Measurements from ENCODE around the gene ITGBL1. TPM values are rescaled to one million over a fixed set of nuclear protein-coding genes. Genes with fewer than 3 reads are reported as not detected.

Gene ITGBL1
- total and polyA plus RNA-seq, 2 of the 8 experiments (the other 6 are each of a cell fraction or from before 2014, with no cell fraction given), result not detected

DNA sequence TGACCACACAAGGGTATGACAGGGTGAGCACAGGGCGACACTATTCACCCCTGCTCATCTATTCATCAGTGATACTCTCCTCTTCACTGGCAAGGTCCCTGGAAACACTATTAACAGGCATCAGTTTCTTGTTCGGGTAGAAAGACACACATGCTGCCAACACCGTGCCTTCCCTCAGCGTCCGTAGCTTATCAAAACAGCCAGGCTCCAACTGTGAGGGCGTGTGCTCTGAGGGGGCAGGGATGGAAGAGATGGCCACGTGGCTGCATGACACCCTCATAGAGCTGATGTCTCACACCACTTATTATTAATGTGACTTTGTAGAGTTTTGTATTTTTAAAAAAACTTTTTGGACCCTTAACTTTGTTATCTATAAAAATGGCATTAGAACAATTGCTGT lies 160.3 kb downstream of the ITGBL1 start:
- no peak overlapping the region for H3K18ac ChIP-seq (ENCODE audit: extremely low read depth, low read length)
- H2AFZ ChIP-seq (ENCODE audit: low read length), result no peak overlapping the region
- no peak overlapping the region for H3K4me3 ChIP-seq (ENCODE audit: extremely low read depth in 1 of 4, insufficient read depth in 2 of 4, low read depth in 3 of 4, low read length in 4 of 4)
- no peaks in the 10 kb centered on the region for H4K20me1 ChIP-seq (replicated peaks in 1 of 2; ENCODE audit: control insufficient read depth in 1 of 2, insufficient read depth in 2 of 2, low read length in 2 of 2)
- H3K79me1 ChIP-seq (ENCODE audit: low read depth, low read length), result no peaks in the 10 kb centered on the region
- no peak overlapping the region for H2BK20ac ChIP-seq (ENCODE audit: low read length)
- H3K4ac ChIP-seq (replicated peaks; ENCODE audit: insufficient read length, low read depth, low read length), result no peak overlapping the region
- no peak overlapping the region for H2BK5ac ChIP-seq (ENCODE audit: low read depth, low read length)
- no peaks in the 10 kb centered on the region for H3K9me3 ChIP-seq (ENCODE audit: insufficient read depth in 2 of 2, low read depth in 1 of 2, low read length in 1 of 2)
- no peaks in the 10 kb centered on the region for H3K27me3 ChIP-seq (replicated peaks in 1 of 4; ENCODE audit: control insufficient read depth in 3 of 4, extremely low read depth in 1 of 4, insufficient read depth in 3 of 4, low read length in 3 of 4)
- H2BK12ac ChIP-seq (ENCODE audit: low read depth, low read length), result no peak overlapping the region
- H3K4me1 ChIP-seq (replicated peaks in 1 of 4; ENCODE audit: control insufficient read depth in 3 of 4, insufficient read depth in 4 of 4, low read length in 3 of 4), result no peaks in the 10 kb centered on the region
- no peaks in the 10 kb centered on the region for H3K36me3 ChIP-seq (ENCODE audit: control insufficient read depth in 2 of 4, insufficient read depth in 4 of 4, low read length in 3 of 4)
- no peak overlapping the region for H3K4me2 ChIP-seq (ENCODE audit: insufficient read depth in 1 of 2, low read depth in 2 of 2, low read length in 2 of 2)
- no peak overlapping the region for H3K27ac ChIP-seq (ENCODE audit: low read depth, low read length)
- no peak overlapping the region for H3K9ac ChIP-seq (replicated peaks in 1 of 4; ENCODE audit: extremely low read depth in 1 of 4, low read depth in 3 of 4, low read length in 3 of 4)
- POLR2A ChIA-PET (ENCODE audit: partially characterized antibody), result no interaction called here
- WGBS, 2 experiments (ENCODE audit: extremely low coverage in 1 of 2, insufficient coverage in 1 of 2, insufficient read length in 1 of 2, insufficient replicate concordance in 2 of 2, low coverage in 1 of 2, low lambda C conversion rate in 2 of 2, missing lambda C conversion rate in 1 of 2), result 87% methylated on average over 7 of the region's 7 CpGs; no CpG with 5 or more reads in 1 of the 2 experiments
- CTCF ChIA-PET (ENCODE audit: partially characterized antibody), result interaction anchor here (0.6 kb wide), 1 partner anchor 484 kb away, joined by 3 read pairs; no protein-coding TSS in a partner anchor
- TF ChIP-seq ZNF274 (IDR thresholded peaks at IDR 0.05; ENCODE audit: borderline replicate concordance, extremely low read depth, low read length) (no peak), TCF12 (IDR thresholded peaks at IDR 0.05; ENCODE audit: low read depth, low read length) (no peak), CBX5 (IDR thresholded peaks at IDR 0.05; ENCODE audit: low read depth, low read length) (no peak), POLR2AphosphoS5 (IDR thresholded peaks at IDR 0.05; ENCODE audit: low read depth, low read length) (no peak), SIN3A (conservative IDR thresholded peaks at IDR 0.05 in 1 of 2, IDR thresholded peaks at IDR 0.05 in 1 of 2; ENCODE audit: low read depth in 1 of 2, low read length in 2 of 2) (no peak), BACH1 (IDR thresholded peaks at IDR 0.05; ENCODE audit: low read length) (no peak)
- no peak for FAIRE-seq
- H3K14ac ChIP-seq (ENCODE audit: insufficient read length), result no peak overlapping the region
- H2AK5ac ChIP-seq (ENCODE audit: low read depth, low read length), result no peak overlapping the region
- no peak overlapping the region for H2BK15ac ChIP-seq (ENCODE audit: low read length)
- no peaks in the 10 kb centered on the region for H3K79me2 ChIP-seq (ENCODE audit: control insufficient read depth in 1 of 2, insufficient read depth in 2 of 2, low read length in 2 of 2)
- H4K91ac ChIP-seq (replicated peaks; ENCODE audit: insufficient read length, low read length), result no peak overlapping the region
- no peaks in the 10 kb centered on the region for H3K23me2 ChIP-seq (ENCODE audit: low read depth, low read length)
- no peak overlapping the region for H3K56ac ChIP-seq (replicated peaks; ENCODE audit: insufficient read length, low read depth, low read length)
- no peak overlapping the region for H2BK120ac ChIP-seq (replicated peaks; ENCODE audit: low read depth, low read length)
- no peak overlapping the region for H3K23ac ChIP-seq (ENCODE audit: insufficient read length)
- H4K8ac ChIP-seq (ENCODE audit: extremely low read depth, insufficient read depth, low read length), result no peak overlapping the region
- no peak overlapping the region for H4K5ac ChIP-seq (ENCODE audit: insufficient read length, low read depth, low read length)
- DNase-seq (ENCODE audit: low read depth in 1 of 2, low spot score in 2 of 2), result no peak
